ENCODE results near the gene UNCX. TPM values are rescaled to one million over a fixed set of nuclear protein-coding genes. Genes with fewer than 3 reads are reported as not detected.

The UNCX gene
- total RNA-seq, 1 experiment from 2014 or later: not detected

DNA sequence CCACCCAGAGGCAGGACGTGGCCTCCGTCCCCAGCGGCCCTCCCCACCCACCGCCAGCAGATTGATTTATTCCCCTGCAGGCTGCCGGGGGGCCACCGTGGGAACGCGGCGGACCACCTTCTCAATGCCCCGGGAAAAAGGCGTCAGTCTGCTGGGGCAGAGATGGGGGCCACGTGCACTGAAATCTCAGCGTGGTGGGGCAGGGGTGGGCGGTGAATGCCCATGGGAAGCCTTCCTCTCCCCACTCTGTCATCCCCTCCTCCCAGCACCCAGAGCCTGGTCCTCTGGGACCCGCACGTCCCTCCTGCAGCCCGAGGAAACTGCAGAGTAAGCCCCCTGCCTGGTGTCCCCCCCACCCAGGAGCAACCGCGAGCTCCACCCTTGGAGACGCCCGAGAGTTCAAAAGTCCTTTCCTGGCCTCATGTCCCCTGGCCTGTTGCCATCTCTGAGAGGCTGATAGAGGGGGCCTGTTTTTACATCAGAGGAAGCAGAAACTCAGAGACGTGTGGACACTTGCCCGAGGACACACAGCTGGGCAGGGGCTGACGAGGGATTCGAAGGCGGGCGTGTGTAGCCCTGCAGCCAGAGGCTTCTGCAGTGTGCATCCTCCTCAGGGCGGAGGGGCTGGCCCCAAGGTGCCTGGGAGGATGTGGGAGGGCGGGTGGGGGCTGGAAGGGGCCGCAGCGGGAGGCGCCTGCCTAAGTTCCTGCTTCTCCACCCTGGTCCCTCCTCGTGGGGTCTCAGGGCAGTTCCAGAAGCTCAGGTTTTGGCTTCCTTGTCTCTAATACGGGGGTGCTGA, 21.8 kb downstream of the UNCX start (continued):
- TF ChIP-seq, protein P1, sequence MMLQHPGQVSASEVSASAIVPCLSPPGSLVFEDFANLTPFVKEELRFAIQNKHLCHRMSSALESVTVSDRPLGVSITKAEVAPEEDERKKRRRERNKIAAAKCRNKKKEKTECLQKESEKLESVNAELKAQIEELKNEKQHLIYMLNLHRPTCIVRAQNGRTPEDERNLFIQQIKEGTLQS (IDR thresholded peaks at IDR 0.05): no peak
- no peak for TF ChIP-seq EGR1 (IDR thresholded peaks at IDR 0.05; ENCODE audit: low read depth)
- no peak for TF ChIP-seq JUND (IDR thresholded peaks at IDR 0.05)
- TF ChIP-seq, protein P2, sequence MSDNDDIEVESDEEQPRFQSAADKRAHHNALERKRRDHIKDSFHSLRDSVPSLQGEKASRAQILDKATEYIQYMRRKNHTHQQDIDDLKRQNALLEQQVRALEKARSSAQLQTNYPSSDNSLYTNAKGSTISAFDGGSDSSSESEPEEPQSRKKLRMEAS (IDR thresholded peaks at IDR 0.05): no peak
- no peak for TF ChIP-seq EZH2phosphoT487 (IDR thresholded peaks at IDR 0.05; ENCODE audit: borderline replicate concordance)
- TF ChIP-seq POLR2AphosphoS5 (IDR thresholded peaks at IDR 0.05; ENCODE audit: low read depth, low read length): no peak
- TF ChIP-seq SIN3A (IDR thresholded peaks at IDR 0.05; ENCODE audit: low read depth): no peak
- no peak for TF ChIP-seq CBX3 (IDR thresholded peaks at IDR 0.05; ENCODE audit: low read depth)
- TF ChIP-seq SRF (IDR thresholded peaks at IDR 0.05; ENCODE audit: low read depth): no peak

DNA sequence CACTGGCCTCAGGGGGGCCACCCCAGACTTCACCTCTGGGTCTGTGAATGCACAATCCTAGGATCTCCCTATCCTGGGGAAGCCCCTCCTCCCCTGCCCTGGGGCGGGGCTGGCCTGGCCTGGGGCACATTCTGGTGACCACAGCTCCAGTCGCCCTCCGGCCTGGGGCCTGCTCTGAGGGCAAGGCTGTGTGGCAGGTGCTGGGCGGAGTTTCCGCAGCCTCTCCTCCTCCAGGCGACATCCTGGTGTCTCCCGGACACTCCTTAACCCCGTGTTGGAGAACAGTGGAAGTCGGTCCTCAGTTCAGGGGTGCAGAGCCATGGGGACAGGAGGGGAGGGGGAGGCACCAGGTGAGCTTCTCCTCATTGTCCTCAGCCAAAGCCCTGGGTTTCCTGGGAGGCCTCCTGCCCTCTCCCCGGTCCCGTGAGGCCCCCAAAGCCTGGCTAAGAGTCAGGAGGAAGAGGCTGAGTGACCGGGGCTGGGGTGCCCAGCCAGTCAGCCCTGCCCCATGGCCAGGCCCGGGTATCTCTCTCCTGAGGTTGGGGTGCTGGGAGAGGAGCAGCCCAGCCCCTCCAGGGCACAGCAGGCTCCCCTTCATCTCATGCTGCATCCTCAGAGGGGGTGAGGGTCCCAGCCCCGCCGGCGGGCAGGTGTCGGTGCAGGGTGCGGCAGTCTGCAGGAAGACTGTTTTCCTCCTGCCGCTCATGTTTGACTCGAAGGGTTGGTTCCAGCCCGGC, 22.6 kb downstream of the UNCX start:
- TF ChIP-seq SRF (IDR thresholded peaks at IDR 0.05; ENCODE audit: low read depth) (no peak), ZNF274 (IDR thresholded peaks at IDR 0.05; ENCODE audit: low read depth, low read length) (no peak), CBX3 (IDR thresholded peaks at IDR 0.05; ENCODE audit: low read depth) (no peak), POLR2AphosphoS5 (IDR thresholded peaks at IDR 0.05; ENCODE audit: low read depth, low read length) (no peak), ZFX (IDR thresholded peaks at IDR 0.05) (no peak), POLR2A (IDR thresholded peaks at IDR 0.05; ENCODE audit: borderline replicate concordance, extremely low read depth, insufficient read depth, insufficient read length) (no peak), TCF7L2 (IDR thresholded peaks at IDR 0.05; ENCODE audit: borderline replicate concordance, extremely low read depth, insufficient read depth, insufficient read length) (no peak), YY1 (IDR thresholded peaks at IDR 0.05; ENCODE audit: extremely low read depth, insufficient replicate concordance, low read depth, low read length) (no peak), RAD21 (IDR thresholded peaks at IDR 0.05; ENCODE audit: low read depth) (no peak), JUND (IDR thresholded peaks at IDR 0.05) (no peak), EZH2 (IDR thresholded peaks at IDR 0.05) (no peak), SIN3A (IDR thresholded peaks at IDR 0.05; ENCODE audit: low read depth) (no peak)
- TF ChIP-seq, protein P3, sequence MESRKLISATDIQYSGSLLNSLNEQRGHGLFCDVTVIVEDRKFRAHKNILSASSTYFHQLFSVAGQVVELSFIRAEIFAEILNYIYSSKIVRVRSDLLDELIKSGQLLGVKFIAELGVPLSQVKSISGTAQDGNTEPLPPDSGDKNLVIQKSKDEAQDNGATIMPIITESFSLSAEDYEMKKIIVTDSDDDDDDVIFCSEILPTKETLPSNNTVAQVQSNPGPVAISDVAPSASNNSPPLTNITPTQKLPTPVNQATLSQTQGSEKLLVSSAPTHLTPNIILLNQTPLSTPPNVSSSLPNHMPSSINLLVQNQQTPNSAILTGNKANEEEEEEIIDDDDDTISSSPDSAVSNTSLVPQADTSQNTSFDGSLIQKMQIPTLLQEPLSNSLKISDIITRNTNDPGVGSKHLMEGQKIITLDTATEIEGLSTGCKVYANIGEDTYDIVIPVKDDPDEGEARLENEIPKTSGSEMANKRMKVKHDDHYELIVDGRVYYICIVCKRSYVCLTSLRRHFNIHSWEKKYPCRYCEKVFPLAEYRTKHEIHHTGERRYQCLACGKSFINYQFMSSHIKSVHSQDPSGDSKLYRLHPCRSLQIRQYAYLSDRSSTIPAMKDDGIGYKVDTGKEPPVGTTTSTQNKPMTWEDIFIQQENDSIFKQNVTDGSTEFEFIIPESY (IDR thresholded peaks at IDR 0.05; ENCODE audit: extremely low read depth, insufficient replicate concordance, low read length): no peak
- TF ChIP-seq, protein P4, sequence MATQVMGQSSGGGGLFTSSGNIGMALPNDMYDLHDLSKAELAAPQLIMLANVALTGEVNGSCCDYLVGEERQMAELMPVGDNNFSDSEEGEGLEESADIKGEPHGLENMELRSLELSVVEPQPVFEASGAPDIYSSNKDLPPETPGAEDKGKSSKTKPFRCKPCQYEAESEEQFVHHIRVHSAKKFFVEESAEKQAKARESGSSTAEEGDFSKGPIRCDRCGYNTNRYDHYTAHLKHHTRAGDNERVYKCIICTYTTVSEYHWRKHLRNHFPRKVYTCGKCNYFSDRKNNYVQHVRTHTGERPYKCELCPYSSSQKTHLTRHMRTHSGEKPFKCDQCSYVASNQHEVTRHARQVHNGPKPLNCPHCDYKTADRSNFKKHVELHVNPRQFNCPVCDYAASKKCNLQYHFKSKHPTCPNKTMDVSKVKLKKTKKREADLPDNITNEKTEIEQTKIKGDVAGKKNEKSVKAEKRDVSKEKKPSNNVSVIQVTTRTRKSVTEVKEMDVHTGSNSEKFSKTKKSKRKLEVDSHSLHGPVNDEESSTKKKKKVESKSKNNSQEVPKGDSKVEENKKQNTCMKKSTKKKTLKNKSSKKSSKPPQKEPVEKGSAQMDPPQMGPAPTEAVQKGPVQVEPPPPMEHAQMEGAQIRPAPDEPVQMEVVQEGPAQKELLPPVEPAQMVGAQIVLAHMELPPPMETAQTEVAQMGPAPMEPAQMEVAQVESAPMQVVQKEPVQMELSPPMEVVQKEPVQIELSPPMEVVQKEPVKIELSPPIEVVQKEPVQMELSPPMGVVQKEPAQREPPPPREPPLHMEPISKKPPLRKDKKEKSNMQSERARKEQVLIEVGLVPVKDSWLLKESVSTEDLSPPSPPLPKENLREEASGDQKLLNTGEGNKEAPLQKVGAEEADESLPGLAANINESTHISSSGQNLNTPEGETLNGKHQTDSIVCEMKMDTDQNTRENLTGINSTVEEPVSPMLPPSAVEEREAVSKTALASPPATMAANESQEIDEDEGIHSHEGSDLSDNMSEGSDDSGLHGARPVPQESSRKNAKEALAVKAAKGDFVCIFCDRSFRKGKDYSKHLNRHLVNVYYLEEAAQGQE (IDR thresholded peaks at IDR 0.05; ENCODE audit: low read depth): no peak
- Histone ChIP-seq H3K4me2 (ENCODE audit: low read length) (no peak overlapping the region), H3K9ac (ENCODE audit: low read length) (no peak overlapping the region), H4K20me1 (ENCODE audit: insufficient read depth) (no peaks in the 10 kb centered on the region), H3K36me3 (ENCODE audit: control insufficient read depth in 1 of 2, insufficient read depth in 2 of 2, low read length in 2 of 2) (no peaks in the 10 kb centered on the region), H3K9me2 (ENCODE audit: insufficient read depth) (no peaks in the 10 kb centered on the region), H3K27me3 (ENCODE audit: insufficient read depth, low read length) (no peaks in the 10 kb centered on the region), H3K4me1 (ENCODE audit: control insufficient read depth in 1 of 2, insufficient read depth in 2 of 2, low read length in 2 of 2) (no peaks in the 10 kb centered on the region), H3K27ac (ENCODE audit: low read depth, low read length) (no peak overlapping the region), H3K79me2 (ENCODE audit: insufficient read depth, low read length) (no peaks in the 10 kb centered on the region), H3K9me3 (ENCODE audit: control insufficient read depth in 1 of 2, insufficient read depth in 1 of 2, low read depth in 1 of 2, low read length in 2 of 2) (no peaks in the 10 kb centered on the region), H3K4me3 (replicated peaks in 1 of 2; ENCODE audit: low read depth in 1 of 2, low read length in 2 of 2) (no peak overlapping the region), H2AFZ (ENCODE audit: low read depth, low read length, poor library complexity, severe bottlenecking) (no peak overlapping the region)
- no TSS peak for BruUV-seq (replicated peaks)
- DNase-seq (ENCODE audit: low read depth, low spot score) (no peak), ATAC-seq (peak; percentile 45; the same call in 1 of the 2 replicates)
- intact Hi-C loops (cut with micrococcal nuclease): no loop called here
- CTCF ChIA-PET: interaction anchor here (0.5 kb wide), 1 partner anchor 167 kb away, joined by 4 read pairs; no protein-coding TSS in a partner anchor
- POLR2A ChIA-PET: no interaction called here
- RAD21 ChIA-PET (ENCODE audit: low non-redundant PET in 1 of 2, low total read pairs in 2 of 2, uncharacterized antibody in 2 of 2, unreplicated experiment in 2 of 2): no interaction called here

Data from HCT116 (cell line).